ENCODE measurements around the gene SLC35E4.
"Not testable (repeated sequence)": the region's sequence is repeated elsewhere in the genome, so short reads cannot be mapped to it uniquely, and the experiment has no call there.

SLC35E4 gene

GRCh38 chr22:30610299-30610698 is 25.3 kb upstream of the SLC35E4 start:
- no peaks in the 10 kb centered on the region for H3K36me3 ChIP-seq (ENCODE audit: control insufficient read depth, insufficient read depth, low read length)
- H3K27ac ChIP-seq (ENCODE audit: insufficient read depth, low read length, poor library complexity, severe bottlenecking): no peak overlapping the region
- no peaks in the 10 kb centered on the region for H3K9me3 ChIP-seq (ENCODE audit: control insufficient read depth, low read length)
- H3K4me3 ChIP-seq (ENCODE audit: insufficient read depth, low read depth, low read length, poor library complexity, severe bottlenecking): no peak overlapping the region
- no peak for DNase-seq
- peaks cover 10% of the 10 kb centered on the region for H3K4me1 ChIP-seq (ENCODE audit: control insufficient read depth, insufficient read depth, low read length, poor library complexity, severe bottlenecking)
- H3K27me3 ChIP-seq (replicated peaks; ENCODE audit: control insufficient read depth, insufficient read depth, low read length, poor library complexity, severe bottlenecking): no peaks in the 10 kb centered on the region

GRCh38 chr22:30611197-30611596 is 24.4 kb upstream of the SLC35E4 start:
- H3K9me3 ChIP-seq (ENCODE audit: control insufficient read depth, low read length): no peaks in the 10 kb centered on the region
- no peak overlapping the region for H3K4me3 ChIP-seq (ENCODE audit: insufficient read depth, low read depth, low read length, poor library complexity, severe bottlenecking)
- DNase-seq: no peak
- H3K36me3 ChIP-seq (ENCODE audit: control insufficient read depth, insufficient read depth, low read length): no peaks in the 10 kb centered on the region
- H3K27me3 ChIP-seq (replicated peaks; ENCODE audit: control insufficient read depth, insufficient read depth, low read length, poor library complexity, severe bottlenecking): no peaks in the 10 kb centered on the region
- H3K4me1 ChIP-seq (ENCODE audit: control insufficient read depth, insufficient read depth, low read length, poor library complexity, severe bottlenecking): peaks cover 10% of the 10 kb centered on the region
- no peak overlapping the region for H3K27ac ChIP-seq (ENCODE audit: insufficient read depth, low read length, poor library complexity, severe bottlenecking)

- no peak overlapping the region for H3K27ac ChIP-seq (ENCODE audit: insufficient read depth, low read length, poor library complexity, severe bottlenecking)
- no peaks in the 10 kb centered on the region for H3K9me3 ChIP-seq (ENCODE audit: control insufficient read depth, low read length)
- no peak overlapping the region for H3K4me3 ChIP-seq (ENCODE audit: insufficient read depth, low read depth, low read length, poor library complexity, severe bottlenecking)
- no peaks in the 10 kb centered on the region for H3K36me3 ChIP-seq (ENCODE audit: control insufficient read depth, insufficient read depth, low read length)
- DNase-seq: no peak
- H3K27me3 ChIP-seq (replicated peaks; ENCODE audit: control insufficient read depth, insufficient read depth, low read length, poor library complexity, severe bottlenecking): no peaks in the 10 kb centered on the region
- H3K4me1 ChIP-seq (ENCODE audit: control insufficient read depth, insufficient read depth, low read length, poor library complexity, severe bottlenecking): no peaks in the 10 kb centered on the region
These were observed 22.8 kb upstream of the SLC35E4 start for GRCh38 chr22:30612789-30613188.

GRCh38 chr22:30614268-30614667 is 21.3 kb upstream of the SLC35E4 start:
- Histone ChIP-seq H3K4me3 (ENCODE audit: insufficient read depth, low read depth, low read length, poor library complexity, severe bottlenecking) (no peak overlapping the region), H3K27me3 (replicated peaks; ENCODE audit: control insufficient read depth, insufficient read depth, low read length, poor library complexity, severe bottlenecking) (no peaks in the 10 kb centered on the region), H3K9me3 (ENCODE audit: control insufficient read depth, low read length) (no peaks in the 10 kb centered on the region), H3K4me1 (ENCODE audit: control insufficient read depth, insufficient read depth, low read length, poor library complexity, severe bottlenecking) (no peaks in the 10 kb centered on the region), H3K36me3 (ENCODE audit: control insufficient read depth, insufficient read depth, low read length) (no peaks in the 10 kb centered on the region), H3K27ac (ENCODE audit: insufficient read depth, low read length, poor library complexity, severe bottlenecking) (no peak overlapping the region)
- no peak for DNase-seq

- no peaks in the 10 kb centered on the region for H3K9me3 ChIP-seq (ENCODE audit: control insufficient read depth, low read length)
- H3K27ac ChIP-seq (ENCODE audit: insufficient read depth, low read length, poor library complexity, severe bottlenecking): no peak overlapping the region
- H3K4me1 ChIP-seq (ENCODE audit: control insufficient read depth, insufficient read depth, low read length, poor library complexity, severe bottlenecking): no peaks in the 10 kb centered on the region
- no peaks in the 10 kb centered on the region for H3K27me3 ChIP-seq (replicated peaks; ENCODE audit: control insufficient read depth, insufficient read depth, low read length, poor library complexity, severe bottlenecking)
- no peak overlapping the region for H3K4me3 ChIP-seq (ENCODE audit: insufficient read depth, low read depth, low read length, poor library complexity, severe bottlenecking)
- no peaks in the 10 kb centered on the region for H3K36me3 ChIP-seq (ENCODE audit: control insufficient read depth, insufficient read depth, low read length)
- no peak for DNase-seq
These were observed 20.7 kb upstream of the SLC35E4 start for GRCh38 chr22:30614879-30615278.

GRCh38 chr22:30615543-30615954 is 20.0 kb upstream of the SLC35E4 start:
- Histone ChIP-seq H3K36me3 (ENCODE audit: control insufficient read depth, insufficient read depth, low read length) (no peaks in the 10 kb centered on the region), H3K27ac (ENCODE audit: insufficient read depth, low read length, poor library complexity, severe bottlenecking) (no peak overlapping the region), H3K27me3 (replicated peaks; ENCODE audit: control insufficient read depth, insufficient read depth, low read length, poor library complexity, severe bottlenecking) (no peaks in the 10 kb centered on the region), H3K9me3 (ENCODE audit: control insufficient read depth, low read length) (no peaks in the 10 kb centered on the region), H3K4me1 (ENCODE audit: control insufficient read depth, insufficient read depth, low read length, poor library complexity, severe bottlenecking) (no peaks in the 10 kb centered on the region), H3K4me3 (ENCODE audit: insufficient read depth, low read depth, low read length, poor library complexity, severe bottlenecking) (no peak overlapping the region)
- DNase-seq: no peak

GRCh38 chr22:30617819-30618218 is 17.8 kb upstream of the SLC35E4 start:
- H3K36me3 ChIP-seq (ENCODE audit: control insufficient read depth, insufficient read depth, low read length): no peaks in the 10 kb centered on the region
- no peaks in the 10 kb centered on the region for H3K9me3 ChIP-seq (ENCODE audit: control insufficient read depth, low read length)
- H3K27me3 ChIP-seq (replicated peaks; ENCODE audit: control insufficient read depth, insufficient read depth, low read length, poor library complexity, severe bottlenecking): no peaks in the 10 kb centered on the region
- no peak overlapping the region for H3K27ac ChIP-seq (ENCODE audit: insufficient read depth, low read length, poor library complexity, severe bottlenecking)
- H3K4me1 ChIP-seq (ENCODE audit: control insufficient read depth, insufficient read depth, low read length, poor library complexity, severe bottlenecking): no peaks in the 10 kb centered on the region
- no peak for DNase-seq
- H3K4me3 ChIP-seq (ENCODE audit: insufficient read depth, low read depth, low read length, poor library complexity, severe bottlenecking): no peak overlapping the region

- H3K4me3 ChIP-seq (ENCODE audit: insufficient read depth, low read depth, low read length, poor library complexity, severe bottlenecking); H3K27me3 ChIP-seq (replicated peaks; ENCODE audit: control insufficient read depth, insufficient read depth, low read length, poor library complexity, severe bottlenecking); DNase-seq; H3K36me3 ChIP-seq (ENCODE audit: control insufficient read depth, insufficient read depth, low read length); H3K27ac ChIP-seq (ENCODE audit: insufficient read depth, low read length, poor library complexity, severe bottlenecking); H3K4me1 ChIP-seq (ENCODE audit: control insufficient read depth, insufficient read depth, low read length, poor library complexity, severe bottlenecking); H3K9me3 ChIP-seq (ENCODE audit: control insufficient read depth, low read length): not testable (repeated sequence)
These were observed 15.7 kb upstream of the SLC35E4 start for GRCh38 chr22:30619909-30620308.

- H3K9me3 ChIP-seq (ENCODE audit: control insufficient read depth, low read length): no peaks in the 10 kb centered on the region
- no peaks in the 10 kb centered on the region for H3K36me3 ChIP-seq (ENCODE audit: control insufficient read depth, insufficient read depth, low read length)
- H3K27ac ChIP-seq (ENCODE audit: insufficient read depth, low read length, poor library complexity, severe bottlenecking): no peak overlapping the region
- no peaks in the 10 kb centered on the region for H3K27me3 ChIP-seq (replicated peaks; ENCODE audit: control insufficient read depth, insufficient read depth, low read length, poor library complexity, severe bottlenecking)
- no peak for DNase-seq
- no peaks in the 10 kb centered on the region for H3K4me1 ChIP-seq (ENCODE audit: control insufficient read depth, insufficient read depth, low read length, poor library complexity, severe bottlenecking)
- H3K4me3 ChIP-seq (ENCODE audit: insufficient read depth, low read depth, low read length, poor library complexity, severe bottlenecking): no peak overlapping the region
These were observed 9.2 kb upstream of the SLC35E4 start for GRCh38 chr22:30626413-30626812.

- Histone ChIP-seq H3K27ac (ENCODE audit: insufficient read depth, low read length, poor library complexity, severe bottlenecking) (no peak overlapping the region), H3K4me3 (ENCODE audit: insufficient read depth, low read depth, low read length, poor library complexity, severe bottlenecking) (no peak overlapping the region), H3K9me3 (ENCODE audit: control insufficient read depth, low read length) (no peaks in the 10 kb centered on the region), H3K4me1 (ENCODE audit: control insufficient read depth, insufficient read depth, low read length, poor library complexity, severe bottlenecking) (no peaks in the 10 kb centered on the region), H3K27me3 (replicated peaks; ENCODE audit: control insufficient read depth, insufficient read depth, low read length, poor library complexity, severe bottlenecking) (no peaks in the 10 kb centered on the region), H3K36me3 (ENCODE audit: control insufficient read depth, insufficient read depth, low read length) (no peaks in the 10 kb centered on the region)
- no peak for DNase-seq
These were observed 8.1 kb upstream of the SLC35E4 start for GRCh38 chr22:30627471-30627870.

GRCh38 chr22:30628491-30628890 is 7.1 kb upstream of the SLC35E4 start:
- no peak overlapping the region for H3K27ac ChIP-seq (ENCODE audit: insufficient read depth, low read length, poor library complexity, severe bottlenecking)
- no peak for DNase-seq
- H3K9me3 ChIP-seq (ENCODE audit: control insufficient read depth, low read length): no peaks in the 10 kb centered on the region
- H3K4me1 ChIP-seq (ENCODE audit: control insufficient read depth, insufficient read depth, low read length, poor library complexity, severe bottlenecking): no peaks in the 10 kb centered on the region
- H3K27me3 ChIP-seq (replicated peaks; ENCODE audit: control insufficient read depth, insufficient read depth, low read length, poor library complexity, severe bottlenecking): no peaks in the 10 kb centered on the region
- no peak overlapping the region for H3K4me3 ChIP-seq (ENCODE audit: insufficient read depth, low read depth, low read length, poor library complexity, severe bottlenecking)
- no peaks in the 10 kb centered on the region for H3K36me3 ChIP-seq (ENCODE audit: control insufficient read depth, insufficient read depth, low read length)
